WERI-Rb-1 (cell line): Measurements from ENCODE around the gene SHISAL1.

Source experiments
- DNase-seq: peaks from one replicate; pipeline ENCODE4 v3.0.0-alpha.2; 2020
- H3K27ac ChIP-seq: fragments of 250-450 bp; sonication (Bioruptor Pico); 2 replicates; pipeline ENCODE4 v1.5.1; 2020; ENCODE audit warnings: mild to moderate bottlenecking, moderate library complexity
- H3K27me3 ChIP-seq: fragments of 250-450 bp; sonication (Bioruptor Pico); 2 replicates; pipeline ENCODE4 v1.5.1; 2021; ENCODE audit warnings: mild to moderate bottlenecking, low read depth, moderate library complexity; ENCODE audit not compliant: insufficient read depth, severe bottlenecking
- H3K36me3 ChIP-seq: fragments of 250-450 bp; sonication (Bioruptor Pico); 2 replicates; pipeline ENCODE4 v1.5.1; 2020; ENCODE audit warnings: mild to moderate bottlenecking, moderate library complexity
- H3K4me3 ChIP-seq: 2 replicates; pipeline ENCODE4 v1.5.1; 2011; ENCODE audit warnings: low read depth, mild to moderate bottlenecking, control low read depth, low read length
- H3K9me3 ChIP-seq: fragments of 250-450 bp; sonication (Bioruptor Pico); 2 replicates; pipeline ENCODE4 v1.5.1; 2021; ENCODE audit warnings: mild to moderate bottlenecking, moderate library complexity; ENCODE audit not compliant: severe bottlenecking
- TF ChIP-seq, protein P1 (sequence below): IDR thresholded peaks from 2 replicates; pipeline ENCODE4 v1.5.1; 2011; ENCODE audit warnings: low read depth, mild to moderate bottlenecking, control low read depth, inconsistent platforms, low read length

SHISAL1 gene

DNA sequence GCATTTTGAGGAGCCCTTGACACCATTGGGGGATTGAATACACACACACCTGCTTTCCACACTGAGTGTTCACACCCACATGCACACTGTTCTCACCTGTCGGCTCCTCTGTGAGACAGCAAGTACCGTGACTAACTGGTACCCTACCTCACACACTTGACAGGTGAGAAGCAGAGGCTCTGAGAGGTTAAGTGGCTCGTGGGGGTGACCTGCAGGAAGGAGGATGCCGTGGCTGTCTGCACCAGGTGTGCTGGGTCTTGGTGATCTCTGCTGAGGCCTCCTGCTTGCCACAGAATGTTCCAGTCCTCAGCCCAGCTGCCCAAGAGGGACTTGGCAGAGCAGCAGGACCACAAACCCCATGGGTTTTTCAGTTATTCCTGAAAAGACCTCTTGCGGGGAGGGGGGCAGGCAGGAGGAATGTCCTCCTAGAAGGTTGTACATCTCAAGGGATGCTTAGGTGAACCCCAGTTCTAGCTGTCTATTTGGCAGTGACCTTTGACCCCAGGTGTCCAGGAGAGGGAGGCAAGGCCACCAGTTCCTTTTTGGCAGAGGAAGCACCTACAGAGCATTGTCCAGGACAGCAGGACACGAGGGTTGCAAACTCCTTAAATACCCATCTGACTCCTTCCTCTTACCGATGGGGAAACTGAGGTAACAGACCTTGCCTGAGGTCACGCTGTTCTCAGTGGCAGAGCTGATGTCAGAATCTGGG lies 66.0 kb downstream of the SHISAL1 start:
- Histone ChIP-seq H3K27ac (no peak overlapping the region), H3K36me3 (no peaks in the 10 kb centered on the region), H3K27me3 (no peaks in the 10 kb centered on the region), H3K9me3 (peaks cover 4% of the 10 kb centered on the region), H3K4me3 (no peak overlapping the region)
- DNase-seq = no peak
- TF ChIP-seq, protein P1, sequence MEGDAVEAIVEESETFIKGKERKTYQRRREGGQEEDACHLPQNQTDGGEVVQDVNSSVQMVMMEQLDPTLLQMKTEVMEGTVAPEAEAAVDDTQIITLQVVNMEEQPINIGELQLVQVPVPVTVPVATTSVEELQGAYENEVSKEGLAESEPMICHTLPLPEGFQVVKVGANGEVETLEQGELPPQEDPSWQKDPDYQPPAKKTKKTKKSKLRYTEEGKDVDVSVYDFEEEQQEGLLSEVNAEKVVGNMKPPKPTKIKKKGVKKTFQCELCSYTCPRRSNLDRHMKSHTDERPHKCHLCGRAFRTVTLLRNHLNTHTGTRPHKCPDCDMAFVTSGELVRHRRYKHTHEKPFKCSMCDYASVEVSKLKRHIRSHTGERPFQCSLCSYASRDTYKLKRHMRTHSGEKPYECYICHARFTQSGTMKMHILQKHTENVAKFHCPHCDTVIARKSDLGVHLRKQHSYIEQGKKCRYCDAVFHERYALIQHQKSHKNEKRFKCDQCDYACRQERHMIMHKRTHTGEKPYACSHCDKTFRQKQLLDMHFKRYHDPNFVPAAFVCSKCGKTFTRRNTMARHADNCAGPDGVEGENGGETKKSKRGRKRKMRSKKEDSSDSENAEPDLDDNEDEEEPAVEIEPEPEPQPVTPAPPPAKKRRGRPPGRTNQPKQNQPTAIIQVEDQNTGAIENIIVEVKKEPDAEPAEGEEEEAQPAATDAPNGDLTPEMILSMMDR = no peak

DNA sequence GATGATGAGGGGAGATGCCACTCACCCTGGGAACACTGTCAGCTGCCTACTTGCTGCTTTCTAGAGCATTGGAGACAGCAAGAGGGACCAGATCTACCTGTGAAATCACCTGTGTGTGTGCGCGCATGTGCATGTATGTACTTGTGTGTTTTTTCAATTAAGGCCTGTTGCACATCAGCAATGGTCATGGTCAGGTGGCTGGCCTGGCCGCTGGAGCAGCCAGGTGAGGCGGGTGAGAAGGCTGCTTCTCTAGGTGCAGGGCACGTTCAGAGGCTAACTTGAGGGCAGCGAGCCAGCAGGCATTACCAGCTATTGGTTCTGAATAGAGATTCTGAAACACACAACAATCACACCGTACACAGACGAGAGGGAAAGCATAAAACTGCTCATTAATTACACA lies 66.9 kb downstream of the SHISAL1 start:
- Histone ChIP-seq H3K4me3 (no peak overlapping the region), H3K36me3 (no peaks in the 10 kb centered on the region), H3K27ac (no peak overlapping the region), H3K27me3 (no peaks in the 10 kb centered on the region), H3K9me3 (peaks cover 4% of the 10 kb centered on the region)
- TF ChIP-seq, protein P1 = no peak
- DNase-seq = no peak

DNA sequence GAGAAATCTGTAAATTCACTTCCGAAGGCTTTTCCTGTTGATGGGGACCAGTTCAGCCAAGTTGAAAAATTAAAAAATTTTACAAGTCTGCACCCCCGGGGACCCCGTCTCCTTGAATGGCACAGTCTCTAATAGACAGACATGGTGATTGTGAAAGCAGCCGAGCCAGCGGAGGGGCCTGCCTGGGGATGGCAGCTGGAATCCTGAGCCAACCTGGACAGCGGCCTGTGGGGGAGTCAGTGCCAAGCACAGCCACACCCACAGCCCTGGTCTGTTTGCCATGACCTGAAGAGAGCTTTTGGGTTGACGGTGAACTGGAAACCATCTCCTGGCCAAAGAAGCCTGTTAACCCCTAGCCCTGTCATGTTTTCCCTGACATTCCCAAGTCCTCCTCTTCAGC lies 67.3 kb downstream of the SHISAL1 start:
- H3K27ac ChIP-seq = no peak overlapping the region
- H3K36me3 ChIP-seq = no peaks in the 10 kb centered on the region
- H3K27me3 ChIP-seq = no peaks in the 10 kb centered on the region
- H3K9me3 ChIP-seq = peaks cover 4% of the 10 kb centered on the region
- no peak for DNase-seq
- H3K4me3 ChIP-seq = no peak overlapping the region
- TF ChIP-seq, protein P1 = no peak

DNA sequence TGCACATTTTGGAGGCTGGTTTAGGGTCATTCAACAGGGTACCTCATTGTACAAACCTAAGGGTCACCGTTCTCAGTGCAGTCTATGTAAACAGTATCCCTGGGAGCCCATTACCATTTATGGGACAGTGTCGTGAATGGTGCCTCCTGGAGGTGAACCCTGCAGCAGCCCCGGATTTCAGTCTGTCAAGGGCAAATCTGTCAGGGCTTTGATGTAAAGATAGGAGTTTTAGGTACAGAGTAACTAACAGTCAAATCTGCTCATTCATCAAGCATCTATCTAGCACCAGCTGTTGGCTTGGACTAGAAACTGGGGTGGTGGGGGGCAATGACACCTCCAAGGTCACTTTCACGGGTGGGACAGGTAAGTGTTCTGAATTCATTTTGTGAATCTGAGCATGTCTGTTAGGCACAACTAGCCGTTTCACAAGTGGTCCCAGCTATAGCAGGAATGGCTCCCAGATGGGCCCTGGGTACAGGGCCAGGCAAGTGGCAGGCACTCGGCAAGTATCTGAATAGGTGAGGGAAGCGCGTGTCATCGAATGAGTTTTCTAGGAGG lies 68.4 kb downstream of the SHISAL1 start:
- Histone ChIP-seq H3K36me3 (no peaks in the 10 kb centered on the region), H3K27ac (no peak overlapping the region), H3K4me3 (no peak overlapping the region), H3K9me3 (no peaks in the 10 kb centered on the region), H3K27me3 (no peaks in the 10 kb centered on the region)
- DNase-seq = no peak
- TF ChIP-seq, protein P1 = no peak

DNA sequence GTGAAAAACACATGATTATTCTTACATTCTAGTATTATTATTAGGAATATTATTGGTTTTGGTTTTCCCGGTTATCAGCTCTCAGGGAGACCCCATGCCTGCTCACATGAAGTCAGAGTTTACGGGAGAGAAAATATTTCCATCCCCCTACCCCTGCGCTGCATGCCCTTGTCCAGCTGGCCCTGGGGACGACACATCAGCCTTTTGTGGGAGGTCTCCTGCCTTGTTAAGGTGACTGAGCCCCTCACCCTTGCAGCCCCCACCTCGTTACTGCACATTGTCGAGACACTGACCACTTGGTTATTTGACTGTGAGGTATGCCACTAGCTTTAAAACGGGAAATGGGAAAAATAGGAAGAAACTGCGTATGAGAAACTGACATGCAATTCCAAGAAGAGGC lies 69.0 kb downstream of the SHISAL1 start:
- Histone ChIP-seq H3K4me3 (no peak overlapping the region), H3K9me3 (no peaks in the 10 kb centered on the region), H3K27ac (no peak overlapping the region), H3K36me3 (no peaks in the 10 kb centered on the region), H3K27me3 (no peaks in the 10 kb centered on the region)
- TF ChIP-seq, protein P1 = no peak
- no peak for DNase-seq
